ENCODE data around the gene CAPN11.

DNA sequence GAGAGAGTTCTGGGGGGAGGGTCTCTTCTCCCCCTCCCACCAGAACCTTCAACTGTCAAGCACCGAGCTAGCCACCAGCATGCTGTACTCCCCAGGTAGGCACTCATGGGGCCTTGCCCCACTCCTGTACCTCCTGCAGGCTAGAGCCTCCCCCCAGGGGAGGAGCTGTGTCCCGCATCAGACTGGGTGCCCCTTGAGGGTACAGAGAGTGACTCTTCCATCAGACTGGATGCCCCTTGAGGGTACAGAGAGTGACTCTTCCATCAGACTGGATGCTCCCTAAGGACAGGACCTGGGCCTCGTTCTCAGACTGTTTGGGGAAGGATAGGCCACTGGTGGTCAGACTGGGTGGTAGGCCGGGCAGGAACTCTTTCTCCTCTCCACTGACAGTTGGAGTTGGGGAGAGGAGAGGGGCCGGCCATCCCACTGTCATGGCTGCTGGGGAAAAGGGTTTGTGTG lies at the start of gene CAPN11:
- TF ChIP-seq, protein P1, sequence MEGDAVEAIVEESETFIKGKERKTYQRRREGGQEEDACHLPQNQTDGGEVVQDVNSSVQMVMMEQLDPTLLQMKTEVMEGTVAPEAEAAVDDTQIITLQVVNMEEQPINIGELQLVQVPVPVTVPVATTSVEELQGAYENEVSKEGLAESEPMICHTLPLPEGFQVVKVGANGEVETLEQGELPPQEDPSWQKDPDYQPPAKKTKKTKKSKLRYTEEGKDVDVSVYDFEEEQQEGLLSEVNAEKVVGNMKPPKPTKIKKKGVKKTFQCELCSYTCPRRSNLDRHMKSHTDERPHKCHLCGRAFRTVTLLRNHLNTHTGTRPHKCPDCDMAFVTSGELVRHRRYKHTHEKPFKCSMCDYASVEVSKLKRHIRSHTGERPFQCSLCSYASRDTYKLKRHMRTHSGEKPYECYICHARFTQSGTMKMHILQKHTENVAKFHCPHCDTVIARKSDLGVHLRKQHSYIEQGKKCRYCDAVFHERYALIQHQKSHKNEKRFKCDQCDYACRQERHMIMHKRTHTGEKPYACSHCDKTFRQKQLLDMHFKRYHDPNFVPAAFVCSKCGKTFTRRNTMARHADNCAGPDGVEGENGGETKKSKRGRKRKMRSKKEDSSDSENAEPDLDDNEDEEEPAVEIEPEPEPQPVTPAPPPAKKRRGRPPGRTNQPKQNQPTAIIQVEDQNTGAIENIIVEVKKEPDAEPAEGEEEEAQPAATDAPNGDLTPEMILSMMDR (IDR thresholded peaks at IDR 0.05), result no peak
- TF ChIP-seq POLR2A (IDR thresholded peaks at IDR 0.05), result no peak
